Measurements from ENCODE around the gene CERK. TPM values are rescaled to one million over a fixed set of nuclear protein-coding genes. Genes with fewer than 3 reads are reported as not detected.

Gene CERK
- total RNA-seq, 1 experiment from 2014 or later: 24.9 TPM

DNA sequence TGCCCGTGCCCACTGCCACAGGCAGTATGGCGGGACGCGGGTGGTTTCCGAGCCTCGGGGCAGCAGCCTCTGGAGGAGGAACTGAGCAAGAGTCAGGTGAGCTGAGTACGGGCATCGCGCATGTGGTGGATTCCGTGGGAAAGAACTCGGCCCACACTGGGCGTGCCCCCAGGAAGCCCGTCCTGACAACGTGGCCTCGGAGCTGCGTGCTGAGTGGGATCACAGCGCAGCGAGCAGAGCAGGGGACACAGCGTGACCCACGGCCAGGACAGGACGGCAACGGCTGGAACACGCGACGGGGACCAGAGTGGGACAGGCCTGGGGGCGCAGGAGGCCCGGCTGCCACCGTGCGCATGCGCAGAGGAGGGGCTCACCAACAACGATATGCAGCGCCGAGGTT, 36.8 kb downstream of the CERK start:
- H3K79me2 ChIP-seq (ENCODE audit: low read depth): no peaks in the 10 kb centered on the region
- H3K4me2 ChIP-seq: no peak overlapping the region
- no peaks in the 10 kb centered on the region for H4K20me1 ChIP-seq (ENCODE audit: insufficient read depth)
- DNase-seq: no peak
- no peaks in the 10 kb centered on the region for H3K9me2 ChIP-seq (ENCODE audit: insufficient read depth)
- ChIA-PET CTCF (no interaction called here), POLR2A (ENCODE audit: unreplicated experiment) (no interaction called here)
- H2AFZ ChIP-seq: no peak overlapping the region
- BruUV-seq (replicated peaks): no TSS peak
- no peaks in the 10 kb centered on the region for H3K4me1 ChIP-seq (replicated peaks; ENCODE audit: insufficient read depth)
- H3F3A ChIP-seq (ENCODE audit: insufficient read depth, low read depth): no peaks in the 10 kb centered on the region
- no peaks in the 10 kb centered on the region for H3K9me3 ChIP-seq (ENCODE audit: insufficient read depth, low read depth)
- H3K27ac ChIP-seq: no peak overlapping the region
- no peaks in the 10 kb centered on the region for H3K36me3 ChIP-seq (ENCODE audit: low read depth)
- no peak for TF ChIP-seq EZH2 (IDR thresholded peaks at IDR 0.05; ENCODE audit: low read depth)
- TF ChIP-seq, protein P1, sequence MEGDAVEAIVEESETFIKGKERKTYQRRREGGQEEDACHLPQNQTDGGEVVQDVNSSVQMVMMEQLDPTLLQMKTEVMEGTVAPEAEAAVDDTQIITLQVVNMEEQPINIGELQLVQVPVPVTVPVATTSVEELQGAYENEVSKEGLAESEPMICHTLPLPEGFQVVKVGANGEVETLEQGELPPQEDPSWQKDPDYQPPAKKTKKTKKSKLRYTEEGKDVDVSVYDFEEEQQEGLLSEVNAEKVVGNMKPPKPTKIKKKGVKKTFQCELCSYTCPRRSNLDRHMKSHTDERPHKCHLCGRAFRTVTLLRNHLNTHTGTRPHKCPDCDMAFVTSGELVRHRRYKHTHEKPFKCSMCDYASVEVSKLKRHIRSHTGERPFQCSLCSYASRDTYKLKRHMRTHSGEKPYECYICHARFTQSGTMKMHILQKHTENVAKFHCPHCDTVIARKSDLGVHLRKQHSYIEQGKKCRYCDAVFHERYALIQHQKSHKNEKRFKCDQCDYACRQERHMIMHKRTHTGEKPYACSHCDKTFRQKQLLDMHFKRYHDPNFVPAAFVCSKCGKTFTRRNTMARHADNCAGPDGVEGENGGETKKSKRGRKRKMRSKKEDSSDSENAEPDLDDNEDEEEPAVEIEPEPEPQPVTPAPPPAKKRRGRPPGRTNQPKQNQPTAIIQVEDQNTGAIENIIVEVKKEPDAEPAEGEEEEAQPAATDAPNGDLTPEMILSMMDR (conservative IDR thresholded peaks at IDR 0.05): no peak
- H3K27me3 ChIP-seq (ENCODE audit: insufficient read depth, low read depth): no peaks in the 10 kb centered on the region
- intact Hi-C loops (cut with micrococcal nuclease; ENCODE audit: unreplicated experiment): no loop called here
- H3K4me3 ChIP-seq: no peak overlapping the region

DNA sequence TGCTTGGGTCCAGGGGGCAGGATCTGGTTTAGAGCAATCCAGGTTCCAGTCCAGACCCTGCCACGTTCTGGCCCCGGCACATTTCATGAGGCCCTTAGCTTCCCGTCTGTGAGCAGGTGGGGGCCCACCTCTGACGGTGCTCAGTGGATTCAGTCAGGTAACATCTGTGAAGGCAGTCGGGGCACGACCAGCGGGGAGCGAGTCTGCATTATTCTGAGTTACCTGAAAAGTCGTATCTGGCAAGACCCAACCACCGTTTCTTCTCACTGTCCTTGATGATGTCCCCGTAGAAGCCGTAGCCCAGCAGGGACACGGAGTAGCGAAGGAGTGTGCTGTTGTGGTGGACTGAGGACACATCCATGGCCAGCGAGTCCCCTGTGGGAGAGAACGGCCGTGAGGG, 39.0 kb downstream of the CERK start:
- no peaks in the 10 kb centered on the region for H3K27me3 ChIP-seq (ENCODE audit: insufficient read depth, low read depth)
- CTCF ChIA-PET: no interaction called here
- TF ChIP-seq, protein P1 (conservative IDR thresholded peaks at IDR 0.05): no peak
- TF ChIP-seq EZH2 (IDR thresholded peaks at IDR 0.05; ENCODE audit: low read depth): no peak
- H4K20me1 ChIP-seq (ENCODE audit: insufficient read depth): no peaks in the 10 kb centered on the region
- POLR2A ChIA-PET (ENCODE audit: unreplicated experiment): interaction anchor here (0.6 kb wide), 1 partner anchor 64 kb away, joined by 4 read pairs; the partner anchor contains the start of gene TBC1D22A
- no peak overlapping the region for H3K27ac ChIP-seq
- no peaks in the 10 kb centered on the region for H3K4me1 ChIP-seq (replicated peaks; ENCODE audit: insufficient read depth)
- H3F3A ChIP-seq (ENCODE audit: insufficient read depth, low read depth): peaks cover 2% of the 10 kb centered on the region; the same call in 1 of the 2 replicates
- H3K79me2 ChIP-seq (ENCODE audit: low read depth): no peaks in the 10 kb centered on the region
- no peak overlapping the region for H3K4me2 ChIP-seq
- no peak overlapping the region for H3K4me3 ChIP-seq
- H2AFZ ChIP-seq: no peak overlapping the region
- no peaks in the 10 kb centered on the region for H3K9me3 ChIP-seq (ENCODE audit: insufficient read depth, low read depth)
- no peak for DNase-seq
- intact Hi-C loops (cut with micrococcal nuclease; ENCODE audit: unreplicated experiment): no loop called here
- BruUV-seq (replicated peaks): no TSS peak
- no peaks in the 10 kb centered on the region for H3K36me3 ChIP-seq (ENCODE audit: low read depth)
- H3K9me2 ChIP-seq (ENCODE audit: insufficient read depth): no peaks in the 10 kb centered on the region

DNA sequence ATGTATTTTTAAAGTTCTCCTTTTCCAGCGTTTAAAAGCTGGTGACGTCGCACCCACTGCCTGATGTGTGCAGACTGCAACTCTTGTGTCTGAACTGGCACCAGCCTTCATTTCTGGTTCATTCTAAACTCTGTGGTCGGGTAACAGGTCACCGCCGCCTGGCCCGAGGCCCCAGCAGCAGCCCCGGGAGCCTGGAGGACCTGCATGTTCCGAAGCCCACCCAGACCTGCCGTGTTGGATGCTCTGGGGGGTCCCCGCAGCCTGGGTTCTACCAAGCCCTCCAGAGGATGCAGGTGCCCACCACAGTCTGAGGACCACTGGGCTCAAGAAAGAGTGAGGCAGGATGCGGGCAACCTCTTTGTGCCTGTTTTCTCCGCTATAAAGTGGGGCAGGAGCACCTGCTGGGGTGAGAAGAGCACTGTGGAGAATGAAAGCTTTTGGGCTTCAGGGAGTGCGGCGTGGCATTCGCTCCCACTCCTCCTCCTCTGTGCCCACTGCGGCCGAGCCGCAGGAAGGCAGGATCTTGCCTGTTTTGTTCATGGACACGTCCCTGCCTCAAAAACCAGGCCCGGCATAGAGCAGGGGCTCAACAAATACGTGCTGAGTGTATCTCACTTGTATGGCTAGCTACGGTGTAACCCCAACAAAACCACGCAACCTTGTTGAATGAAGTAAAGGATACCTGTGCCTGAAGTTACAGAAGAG, 40.1 kb downstream of the CERK start:
- Histone ChIP-seq H3F3A (ENCODE audit: insufficient read depth, low read depth) (peaks cover 8% of the 10 kb centered on the region; the same call in 1 of the 2 replicates), H2AFZ (no peak overlapping the region), H3K27ac (no peak overlapping the region), H3K9me3 (ENCODE audit: insufficient read depth, low read depth) (no peaks in the 10 kb centered on the region), H3K4me2 (no peak overlapping the region), H4K20me1 (ENCODE audit: insufficient read depth) (no peaks in the 10 kb centered on the region), H3K36me3 (ENCODE audit: low read depth) (no peaks in the 10 kb centered on the region), H3K79me2 (ENCODE audit: low read depth) (no peaks in the 10 kb centered on the region), H3K27me3 (ENCODE audit: insufficient read depth, low read depth) (no peaks in the 10 kb centered on the region), H3K4me1 (replicated peaks; ENCODE audit: insufficient read depth) (no peaks in the 10 kb centered on the region), H3K9me2 (ENCODE audit: insufficient read depth) (no peaks in the 10 kb centered on the region), H3K4me3 (no peak overlapping the region)
- CTCF ChIA-PET: no interaction called here
- TF ChIP-seq, protein P1 (conservative IDR thresholded peaks at IDR 0.05): no peak
- TF ChIP-seq EZH2 (IDR thresholded peaks at IDR 0.05; ENCODE audit: low read depth): no peak
- POLR2A ChIA-PET (ENCODE audit: unreplicated experiment): no interaction called here
- no TSS peak for BruUV-seq (replicated peaks)
- DNase-seq: no peak
- intact Hi-C loops (cut with micrococcal nuclease; ENCODE audit: unreplicated experiment): no loop called here

All from PC-9 (cell line).